ENCODE results near the gene PCDHAC1. TPM values are rescaled to one million over a fixed set of nuclear protein-coding genes. Genes with fewer than 3 reads are reported as not detected.

The PCDHAC1 gene
- total RNA-seq, 4 donors from 2014 or later = 3.0 to 6.4 (median 3.5) TPM

GRCh38 chr5:140883373-140883772 is 42.7 kb upstream of the PCDHAC1 start:
- WGBS, 2 donors = 42 to 43% methylated on average over 17 to 39 of the region's 41 CpGs
- Histone ChIP-seq H3K4me3 (replicated peaks in 1 of 3) (no peak overlapping the region), H3K27ac (no peak overlapping the region), H3K9me3 (no peaks in the 10 kb centered on the region), H3K36me3 (no peaks in the 10 kb centered on the region), H3K27me3 (no peaks in the 10 kb centered on the region), H3K4me1 (no peaks in the 10 kb centered on the region)
- intact Hi-C loops (cut with DNase I) = loop anchor here (5.0 kb wide), 1 partner anchor 164 kb away; no protein-coding TSS in a partner anchor
- TF ChIP-seq POLR2A (IDR thresholded peaks at IDR 0.05) = no peak
- TF ChIP-seq CTCF (IDR thresholded peaks at IDR 0.05) = no peak
- DNase-seq = no peak

- Histone ChIP-seq H3K27ac (no peak overlapping the region), H3K27me3 (no peaks in the 10 kb centered on the region), H3K9me3 (no peaks in the 10 kb centered on the region), H3K4me3 (replicated peaks in 1 of 3) (no peak overlapping the region), H3K4me1 (no peaks in the 10 kb centered on the region), H3K36me3 (no peaks in the 10 kb centered on the region)
- intact Hi-C loops (cut with DNase I) = loop anchor here (5.0 kb wide), 1 partner anchor 163 kb away; no protein-coding TSS in a partner anchor
- TF ChIP-seq CTCF (IDR thresholded peaks at IDR 0.05) (no peak), POLR2A (IDR thresholded peaks at IDR 0.05) (no peak)
- WGBS, 2 donors = 39 to 43% methylated on average over 28 to 56 of the region's 79 CpGs
- DNase-seq = no peak
Observed at GRCh38 chr5:140883927-140884697, 42.0 kb upstream of the PCDHAC1 start.

GRCh38 chr5:140916325-140916724 is 9.8 kb upstream of the PCDHAC1 start:
- intact Hi-C loops (cut with DNase I) = no loop called here
- DNase-seq = no peak
- WGBS, 2 donors = 60 to 73% methylated on average over 1 of the region's 1 CpG
- Histone ChIP-seq H3K4me1 (no peaks in the 10 kb centered on the region), H3K9me3 (no peaks in the 10 kb centered on the region), H3K27me3 (no peaks in the 10 kb centered on the region), H3K27ac (no peak overlapping the region), H3K36me3 (no peaks in the 10 kb centered on the region), H3K4me3 (replicated peaks in 1 of 3) (no peak overlapping the region)
- TF ChIP-seq CTCF (IDR thresholded peaks at IDR 0.05) (no peak), POLR2A (IDR thresholded peaks at IDR 0.05) (no peak)

- Histone ChIP-seq H3K4me3 (replicated peaks in 1 of 3) (no peak overlapping the region), H3K36me3 (no peaks in the 10 kb centered on the region), H3K27ac (no peak overlapping the region), H3K27me3 (no peaks in the 10 kb centered on the region), H3K4me1 (peaks cover 6 to 10% of the 10 kb centered on the region in 2 donors), H3K9me3 (no peaks in the 10 kb centered on the region)
- 63 to 73% methylated on average over 4 of the region's 4 CpGs for WGBS, 2 donors
- DNase-seq = no peak
- TF ChIP-seq CTCF (IDR thresholded peaks at IDR 0.05) (no peak), POLR2A (IDR thresholded peaks at IDR 0.05) (no peak)
- intact Hi-C loops (cut with DNase I) = no loop called here
Observed at GRCh38 chr5:140923601-140924000, 2.5 kb upstream of the PCDHAC1 start.
